ENCODE data around the gene SCAF1. TPM values are rescaled to one million over a fixed set of nuclear protein-coding genes. Genes with fewer than 3 reads are reported as not detected.

SCAF1 gene
- total and polyA plus RNA-seq, 2 donors, result 3.2 to 17.2 TPM

DNA sequence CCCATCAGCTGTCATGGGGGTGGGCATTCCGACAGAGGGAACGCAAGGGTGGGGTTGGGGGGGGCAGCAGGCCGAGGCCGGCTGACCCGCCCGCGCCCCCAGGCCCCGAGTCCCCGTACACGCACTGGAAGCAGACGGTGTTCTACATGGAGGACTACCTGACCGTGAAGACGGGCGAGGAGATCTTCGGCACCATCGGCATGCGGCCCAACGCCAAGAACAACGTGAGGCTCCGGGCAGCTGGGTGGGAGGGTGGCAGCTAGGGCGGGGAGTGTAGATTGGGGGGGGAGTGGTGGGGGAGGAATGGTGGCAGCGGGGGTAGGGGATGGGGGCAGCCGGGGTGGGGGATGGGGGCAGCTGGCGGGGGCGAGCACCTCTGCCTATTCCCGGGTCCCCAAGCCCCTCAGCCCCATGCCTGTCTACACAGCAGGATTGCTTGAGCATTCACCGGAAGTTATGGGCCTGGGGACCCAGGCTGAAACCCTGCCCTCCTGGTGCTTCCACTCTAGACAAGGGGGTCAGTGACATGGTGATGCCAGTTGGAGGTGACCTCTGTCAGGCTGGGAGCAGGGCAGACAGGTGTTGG lies 44.6 kb downstream of the SCAF1 start:
- Histone ChIP-seq H3K36me3 (ENCODE audit: control insufficient read depth in 2 of 2, insufficient read depth in 2 of 2, low read length in 1 of 2) (peaks cover 50 to 54% of the 10 kb centered on the region in 2 donors), H3K4me3 (ENCODE audit: low read length in 2 of 2) (no peak overlapping the region), H3K9me3 (ENCODE audit: control insufficient read depth in 2 of 2, insufficient read depth in 1 of 2, low read length in 1 of 2) (peaks cover 0 to 19% of the 10 kb centered on the region in 2 donors), H3K27ac (ENCODE audit: low read depth in 1 of 2, low read length in 1 of 2) (no peak overlapping the region), H3K4me1 (ENCODE audit: control insufficient read depth in 2 of 2, insufficient read depth in 2 of 2, low read length in 2 of 2) (peaks cover 4 to 12% of the 10 kb centered on the region in 2 donors), H3K27me3 (ENCODE audit: control insufficient read depth in 2 of 2, insufficient read depth in 1 of 2, low read length in 1 of 2) (peaks cover 19 to 31% of the 10 kb centered on the region in 2 donors)
- no peak for DNase-seq (ENCODE audit: low read depth in 6 of 9, low spot score in 9 of 9)
- 96% methylated on average over 27 of the region's 27 CpGs for WGBS

GRCh38 chr19:49687150-49687549 lies 45.1 kb downstream of the SCAF1 start:
- H3K4me1 ChIP-seq (ENCODE audit: control insufficient read depth in 2 of 2, insufficient read depth in 2 of 2, low read length in 2 of 2), result peaks cover 4 to 15% of the 10 kb centered on the region in 2 donors

DNA sequence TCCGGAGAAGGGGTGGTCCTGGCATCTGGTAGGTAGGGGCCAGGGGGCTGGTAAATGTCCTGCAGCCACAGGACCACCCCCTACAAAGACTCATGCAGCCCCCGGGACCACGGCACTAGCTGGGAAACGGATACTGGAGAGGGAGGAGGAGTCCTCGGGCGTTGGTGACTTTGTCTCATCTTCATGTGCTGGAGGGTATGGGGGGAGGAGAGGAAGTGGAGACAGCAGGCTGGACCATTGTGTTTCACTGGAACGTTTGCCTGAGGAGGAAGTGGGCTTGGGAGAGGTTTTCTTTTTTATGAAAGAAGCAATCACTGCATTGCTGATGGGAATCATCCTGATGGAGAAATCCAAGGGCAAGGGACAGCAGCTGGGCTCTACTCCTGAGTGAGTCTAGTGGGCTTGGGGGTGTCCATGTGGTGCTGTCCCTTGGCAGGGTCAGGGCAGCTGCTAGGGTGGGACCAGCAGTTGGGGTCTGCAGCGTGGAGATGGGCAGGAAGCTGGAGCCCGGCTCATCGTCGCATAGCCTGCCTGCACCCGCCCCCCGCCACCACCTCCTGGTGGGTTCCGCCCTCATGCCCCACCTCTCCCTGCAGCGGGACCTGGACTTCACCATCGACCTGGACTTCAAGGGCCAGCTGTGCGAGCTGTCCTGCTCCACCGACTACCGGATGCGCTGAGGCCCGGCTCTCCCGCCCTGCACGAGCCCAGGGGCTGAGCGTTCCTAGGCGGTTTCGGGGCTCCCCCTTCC lies 45.7 kb downstream of the SCAF1 start:
- 88% methylated on average over 26 of the region's 26 CpGs for WGBS
- Histone ChIP-seq H3K36me3 (ENCODE audit: control insufficient read depth in 2 of 2, insufficient read depth in 2 of 2, low read length in 1 of 2) (peaks cover 39 to 45% of the 10 kb centered on the region in 2 donors), H3K4me3 (ENCODE audit: low read length in 2 of 2) (no peak overlapping the region), H3K4me1 (ENCODE audit: control insufficient read depth in 2 of 2, insufficient read depth in 2 of 2, low read length in 2 of 2) (peaks cover 4 to 15% of the 10 kb centered on the region in 2 donors), H3K9me3 (ENCODE audit: control insufficient read depth in 2 of 2, insufficient read depth in 1 of 2, low read length in 1 of 2) (peaks cover 0 to 20% of the 10 kb centered on the region in 2 donors), H3K27ac (ENCODE audit: low read depth in 1 of 2, low read length in 1 of 2) (no peak overlapping the region), H3K27me3 (ENCODE audit: control insufficient read depth in 2 of 2, insufficient read depth in 1 of 2, low read length in 1 of 2) (peaks cover 23 to 42% of the 10 kb centered on the region in 2 donors)
- no peak for DNase-seq (ENCODE audit: low read depth in 6 of 9, low spot score in 9 of 9)

More at GRCh38 chr19:49687150-49687549, 45.1 kb downstream of the SCAF1 start:
- Histone ChIP-seq H3K9me3 (ENCODE audit: control insufficient read depth in 2 of 2, insufficient read depth in 1 of 2, low read length in 1 of 2) (peaks cover 0 to 20% of the 10 kb centered on the region in 2 donors), H3K27me3 (ENCODE audit: control insufficient read depth in 2 of 2, insufficient read depth in 1 of 2, low read length in 1 of 2) (peaks cover 21 to 37% of the 10 kb centered on the region in 2 donors), H3K36me3 (ENCODE audit: control insufficient read depth in 2 of 2, insufficient read depth in 2 of 2, low read length in 1 of 2) (peaks cover 45 to 48% of the 10 kb centered on the region in 2 donors), H3K4me3 (ENCODE audit: low read length in 2 of 2) (no peak overlapping the region), H3K27ac (ENCODE audit: low read depth in 1 of 2, low read length in 1 of 2) (no peak overlapping the region)
- no peak for DNase-seq (ENCODE audit: low read depth in 6 of 9, low spot score in 9 of 9)
- WGBS, result 84% methylated on average over 12 of the region's 12 CpGs

DNA sequence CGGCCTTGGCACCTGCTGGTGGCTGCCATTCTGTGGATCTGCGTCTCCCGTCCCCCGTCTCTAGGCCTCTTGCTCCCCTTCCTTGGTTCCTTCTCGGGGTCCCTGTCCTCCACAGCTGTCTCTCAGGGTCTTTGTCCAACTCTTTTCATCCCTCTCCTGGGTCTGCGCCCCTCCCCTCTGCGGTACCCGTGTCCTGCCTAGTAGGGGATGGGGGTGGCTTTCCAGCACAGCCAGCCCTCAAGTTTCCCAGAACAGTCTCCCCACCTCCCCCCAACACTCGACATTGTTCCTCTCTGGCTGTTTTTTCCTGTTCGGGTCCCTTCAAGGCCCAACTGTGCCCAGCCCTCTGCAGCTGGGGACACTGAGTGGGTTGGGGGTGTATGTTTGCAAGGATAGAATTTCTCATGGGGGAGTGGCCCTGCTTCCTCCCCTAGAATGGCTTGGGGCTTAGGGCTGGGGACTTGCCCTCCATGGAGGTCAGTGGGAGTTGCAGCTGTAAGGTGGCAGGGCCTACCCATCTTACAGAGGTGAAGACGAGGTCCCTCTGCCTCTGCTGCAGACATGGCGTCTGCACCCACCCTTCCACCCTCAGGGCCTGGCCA lies 46.6 kb downstream of the SCAF1 start:
- WGBS, result 92% methylated on average over 12 of the region's 12 CpGs
- Histone ChIP-seq H3K4me3 (ENCODE audit: low read length in 2 of 2) (no peak overlapping the region), H3K36me3 (ENCODE audit: control insufficient read depth in 2 of 2, insufficient read depth in 2 of 2, low read length in 1 of 2) (peaks cover 33 to 43% of the 10 kb centered on the region in 2 donors), H3K9me3 (ENCODE audit: control insufficient read depth in 2 of 2, insufficient read depth in 1 of 2, low read length in 1 of 2) (peaks cover 0 to 20% of the 10 kb centered on the region in 2 donors), H3K27ac (ENCODE audit: low read depth in 1 of 2, low read length in 1 of 2) (no peak overlapping the region), H3K27me3 (ENCODE audit: control insufficient read depth in 2 of 2, insufficient read depth in 1 of 2, low read length in 1 of 2) (peaks cover 23 to 49% of the 10 kb centered on the region in 2 donors), H3K4me1 (ENCODE audit: control insufficient read depth in 2 of 2, insufficient read depth in 2 of 2, low read length in 2 of 2) (peaks cover 4 to 15% of the 10 kb centered on the region in 2 donors)
- DNase-seq (ENCODE audit: low read depth in 6 of 9, low spot score in 9 of 9), result no peak

DNA sequence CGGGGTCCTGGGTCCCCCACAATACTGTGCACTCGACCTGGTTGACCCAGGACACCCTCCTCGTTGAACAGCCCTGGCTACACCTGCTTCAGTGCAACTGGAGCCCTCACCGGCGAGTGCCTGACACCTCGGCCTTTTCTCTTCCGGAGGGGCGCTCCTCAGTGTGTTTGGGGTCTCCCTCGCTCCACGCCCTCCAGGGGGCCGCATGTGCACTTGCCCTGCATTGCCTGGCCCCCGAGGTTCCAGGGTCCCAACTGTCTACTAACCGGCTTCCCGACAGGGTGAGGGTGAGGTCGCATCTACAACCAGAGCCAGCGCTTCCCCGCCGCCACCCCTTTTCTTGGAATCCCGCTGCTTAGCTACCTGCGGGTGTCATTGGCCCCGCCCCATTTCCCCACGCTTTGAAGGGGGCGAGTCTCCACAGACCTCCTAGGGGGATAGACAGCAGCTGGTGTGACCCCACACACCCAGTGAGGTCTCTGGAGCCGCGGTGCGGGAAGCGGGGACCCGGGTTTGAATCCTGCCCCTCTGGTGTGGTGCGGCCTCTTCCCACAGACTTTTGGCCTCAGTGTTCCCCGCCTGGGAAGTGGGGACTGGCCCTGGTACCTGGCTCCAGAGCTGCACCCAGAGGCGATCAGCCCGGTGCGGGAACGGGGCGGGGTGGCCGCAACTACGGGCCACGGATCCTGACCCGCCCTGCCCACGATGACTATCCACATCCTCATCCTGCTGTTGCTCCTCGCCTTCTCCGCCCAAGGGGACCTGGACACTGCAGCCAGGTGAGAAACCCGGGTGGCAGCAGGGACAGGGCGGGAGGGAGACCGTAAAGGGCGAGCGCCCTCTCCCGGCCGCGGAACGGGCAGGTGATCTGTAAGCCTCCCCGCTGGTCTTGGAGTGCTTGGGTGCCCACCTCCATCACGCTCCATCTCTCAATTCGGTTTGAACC lies 47.4 kb downstream of the SCAF1 start, which contains the start of gene ADM5:
ADM5 (plus strand) TSS at position 462 of the 946 bp plus-strand sequence; CDS start at position 706, 244 bp downstream.
- H3K9me3 ChIP-seq (ENCODE audit: control insufficient read depth in 2 of 2, insufficient read depth in 1 of 2, low read length in 1 of 2), result peaks cover 0 to 20% of the 10 kb centered on the region in 2 donors
- H3K4me1 ChIP-seq (ENCODE audit: control insufficient read depth in 2 of 2, insufficient read depth in 2 of 2, low read length in 2 of 2), result peaks cover 4 to 15% of the 10 kb centered on the region in 2 donors
- H3K27ac ChIP-seq (ENCODE audit: low read depth in 1 of 2, low read length in 1 of 2), result no peak within 1 kb of the TSS
- H3K4me3 ChIP-seq (ENCODE audit: low read length in 2 of 2), result peak within 1 kb of the TSS in 1 of 2 donors; percentile 10
- 57% methylated on average over 54 of the region's 54 CpGs for WGBS
- no peak for DNase-seq (ENCODE audit: low read depth in 6 of 9, low spot score in 9 of 9)
- peaks cover 23 to 49% of the 10 kb centered on the region in 2 donors for H3K27me3 ChIP-seq (ENCODE audit: control insufficient read depth in 2 of 2, insufficient read depth in 1 of 2, low read length in 1 of 2)
- peaks cover 25 to 36% of the 10 kb centered on the region in 2 donors for H3K36me3 ChIP-seq (ENCODE audit: control insufficient read depth in 2 of 2, insufficient read depth in 2 of 2, low read length in 1 of 2)

- H3K9me3 ChIP-seq (ENCODE audit: control insufficient read depth in 2 of 2, insufficient read depth in 1 of 2, low read length in 1 of 2), result peaks cover 0 to 20% of the 10 kb centered on the region in 2 donors
- no peak overlapping the region for H3K27ac ChIP-seq (ENCODE audit: low read depth in 1 of 2, low read length in 1 of 2)
- H3K27me3 ChIP-seq (ENCODE audit: control insufficient read depth in 2 of 2, insufficient read depth in 1 of 2, low read length in 1 of 2), result peaks cover 23 to 49% of the 10 kb centered on the region in 2 donors
- H3K4me1 ChIP-seq (ENCODE audit: control insufficient read depth in 2 of 2, insufficient read depth in 2 of 2, low read length in 2 of 2), result peaks cover 4 to 15% of the 10 kb centered on the region in 2 donors
- peak overlapping the region; percentile 10 to 34 for H3K4me3 ChIP-seq (ENCODE audit: low read length in 2 of 2)
- whole genome bisulfite sequencing, result 37% methylated on average over 39 of the region's 39 CpGs
- DNase-seq (ENCODE audit: low read depth in 6 of 9, low spot score in 9 of 9), result no peak
- peaks cover 18 to 28% of the 10 kb centered on the region in 2 donors for H3K36me3 ChIP-seq (ENCODE audit: control insufficient read depth in 2 of 2, insufficient read depth in 2 of 2, low read length in 1 of 2)
Measured at GRCh38 chr19:49690079-49690655, 48.2 kb downstream of the SCAF1 start.

- Histone ChIP-seq H3K27me3 (ENCODE audit: control insufficient read depth in 2 of 2, insufficient read depth in 1 of 2, low read length in 1 of 2) (peaks cover 23 to 49% of the 10 kb centered on the region in 2 donors), H3K4me1 (ENCODE audit: control insufficient read depth in 2 of 2, insufficient read depth in 2 of 2, low read length in 2 of 2) (peaks cover 4 to 15% of the 10 kb centered on the region in 2 donors), H3K27ac (ENCODE audit: low read depth in 1 of 2, low read length in 1 of 2) (no peak within 1 kb of the TSS), H3K9me3 (ENCODE audit: control insufficient read depth in 2 of 2, insufficient read depth in 1 of 2, low read length in 1 of 2) (peaks cover 0 to 20% of the 10 kb centered on the region in 2 donors), H3K36me3 (ENCODE audit: control insufficient read depth in 2 of 2, insufficient read depth in 2 of 2, low read length in 1 of 2) (peaks cover 12 to 23% of the 10 kb centered on the region in 2 donors), H3K4me3 (ENCODE audit: low read length in 2 of 2) (peak within 1 kb of the TSS; percentile 16 to 34)
- 8% methylated on average over 38 of the region's 38 CpGs for WGBS
- peak in 1 of 9 donors; percentile 36 for DNase-seq (ENCODE audit: low read depth in 6 of 9, low spot score in 9 of 9)
Measured at GRCh38 chr19:49690656-49691242, 48.7 kb downstream of the SCAF1 start, which contains the start of gene CPT1C. Gene CPT1C, plus strand, starts transcription at chr19:49691116. Its CDS starts 1,137 bp downstream, at chr19:49692253.

Measured in thymus (tissue), 11 donors.